ENCODE results near the gene HAGH. TPM values are rescaled to one million over a fixed set of nuclear protein-coding genes. Genes with fewer than 3 reads are reported as not detected.

The HAGH gene
- total RNA-seq, 1 donor from 2014 or later = 38.3 TPM

GRCh38 chr16:1787056-1787321, 39.6 kb downstream of the HAGH start:
- no peaks in the 10 kb centered on the region for H3K9me3 Mint-ChIP-seq
- peaks cover 7% of the 10 kb centered on the region for H3K27me3 Mint-ChIP-seq (ENCODE audit: insufficient read depth, low read depth)
- Histone ChIP-seq H3K9me3 (ENCODE audit: low read depth) (no peaks in the 10 kb centered on the region), H3K4me2 (no peak overlapping the region), H2AFZ (replicated peaks) (no peak overlapping the region), H3K27me3 (no peaks in the 10 kb centered on the region), H3K4me3 (no peak overlapping the region), H3K9ac (no peak overlapping the region), H4K20me1 (ENCODE audit: low read depth) (peaks cover 25% of the 10 kb centered on the region), H3K79me2 (ENCODE audit: low read depth) (peaks cover 29% of the 10 kb centered on the region), H3F3A (ENCODE audit: low read depth) (peaks cover 5% of the 10 kb centered on the region), H3K4me1 (no peaks in the 10 kb centered on the region), H3K36me3 (no peaks in the 10 kb centered on the region), H3K27ac (no peak overlapping the region)
- peaks cover 4% of the 10 kb centered on the region for H3K36me3 Mint-ChIP-seq
- no peak for TF ChIP-seq EZH2phosphoT487 (IDR thresholded peaks at IDR 0.05)
- TF ChIP-seq EZH2 (IDR thresholded peaks at IDR 0.05) = no peak
- TF ChIP-seq CTCF (IDR thresholded peaks at IDR 0.05) = no peak
- DNase-seq (ENCODE audit: low spot score) = no peak
- H3K4me1 Mint-ChIP-seq = peaks cover 6% of the 10 kb centered on the region
- H3K4me3 Mint-ChIP-seq = no peak overlapping the region
- H3K27ac Mint-ChIP-seq = no peak overlapping the region

- H3K9ac ChIP-seq = no peak overlapping the region
- H3K27me3 ChIP-seq = no peaks in the 10 kb centered on the region
- Mint-ChIP-seq H3K4me3 (no peak overlapping the region), H3K27ac (no peak overlapping the region), H3K4me1 (peaks cover 11% of the 10 kb centered on the region), H3K27me3 (ENCODE audit: insufficient read depth, low read depth) (peaks cover 7% of the 10 kb centered on the region), H3K9me3 (no peaks in the 10 kb centered on the region), H3K36me3 (peaks cover 4% of the 10 kb centered on the region)
- no peak for DNase-seq (ENCODE audit: low spot score)
- H3K36me3 ChIP-seq = no peaks in the 10 kb centered on the region
- peaks cover 1% of the 10 kb centered on the region for H3K4me1 ChIP-seq
- H3K4me3 ChIP-seq = no peak overlapping the region
- peaks cover 6% of the 10 kb centered on the region for H3F3A ChIP-seq (ENCODE audit: low read depth)
- TF ChIP-seq CTCF (IDR thresholded peaks at IDR 0.05) (no peak), EZH2 (IDR thresholded peaks at IDR 0.05) (no peak), EZH2phosphoT487 (IDR thresholded peaks at IDR 0.05) (no peak)
- no peak overlapping the region for H3K4me2 ChIP-seq
- H3K9me3 ChIP-seq (ENCODE audit: low read depth) = no peaks in the 10 kb centered on the region
- peaks cover 31% of the 10 kb centered on the region for H4K20me1 ChIP-seq (ENCODE audit: low read depth)
- H2AFZ ChIP-seq (replicated peaks) = no peak overlapping the region
- H3K79me2 ChIP-seq (ENCODE audit: low read depth) = peaks cover 34% of the 10 kb centered on the region
- H3K27ac ChIP-seq = no peak overlapping the region
Measured at GRCh38 chr16:1786242-1787055, 40.2 kb downstream of the HAGH start.

GRCh38 chr16:1785846-1786170, 40.8 kb downstream of the HAGH start:
- peaks cover 41% of the 10 kb centered on the region for H3K79me2 ChIP-seq (ENCODE audit: low read depth)
- H4K20me1 ChIP-seq (ENCODE audit: low read depth) = peaks cover 37% of the 10 kb centered on the region
- no peak for TF ChIP-seq EZH2 (IDR thresholded peaks at IDR 0.05)
- TF ChIP-seq CTCF (IDR thresholded peaks at IDR 0.05) = no peak
- TF ChIP-seq EZH2phosphoT487 (IDR thresholded peaks at IDR 0.05) = no peak
- no peak overlapping the region for H3K4me3 ChIP-seq
- DNase-seq (ENCODE audit: low spot score) = no peak
- peaks cover 15% of the 10 kb centered on the region for H3K4me1 Mint-ChIP-seq
- peak overlapping the region; percentile 46 for H3K4me3 Mint-ChIP-seq
- H3F3A ChIP-seq (ENCODE audit: low read depth) = peaks cover 12% of the 10 kb centered on the region
- H3K36me3 ChIP-seq = no peaks in the 10 kb centered on the region
- H3K9ac ChIP-seq = no peak overlapping the region
- H3K27ac ChIP-seq = no peak overlapping the region
- H3K36me3 Mint-ChIP-seq = peaks cover 4% of the 10 kb centered on the region
- H3K27me3 Mint-ChIP-seq (ENCODE audit: insufficient read depth, low read depth) = peaks cover 9% of the 10 kb centered on the region
- H3K27ac Mint-ChIP-seq = no peak overlapping the region
- no peak overlapping the region for H3K4me2 ChIP-seq
- H3K4me1 ChIP-seq = peaks cover 6% of the 10 kb centered on the region
- H3K9me3 Mint-ChIP-seq = no peaks in the 10 kb centered on the region
- H3K9me3 ChIP-seq (ENCODE audit: low read depth) = no peaks in the 10 kb centered on the region
- H2AFZ ChIP-seq (replicated peaks) = no peak overlapping the region
- no peaks in the 10 kb centered on the region for H3K27me3 ChIP-seq
